K562 (cell line): Measurements from ENCODE around the gene C4A.

Experiments used
- ARNT ChIP-seq, 2 experiments: fragments of 450-650 bp; IDR thresholded peaks; 2 replicates each; pipeline ENCODE4 v1.6.1; 2016; ENCODE audit warnings: mild to moderate bottlenecking in 1 of 2
- CCAR2 ChIP-seq: fragments of 200-400 bp; formaldehyde crosslinking; IDR thresholded peaks from 2 replicates; pipeline ENCODE4 v1.6.1; 2017; ENCODE audit warnings: mild to moderate bottlenecking, low read depth, low read length
- CTBP1 ChIP-seq: fragments of 450-650 bp; IDR thresholded peaks from 2 replicates; pipeline ENCODE4 v1.6.1; 2016; ENCODE audit warnings: borderline replicate concordance
- CTCF ChIP-seq, 3 experiments: IDR thresholded peaks in 2 of 3; conservative IDR thresholded peaks in 1 of 3; 2 replicates each; pipeline ENCODE4 v1.5.1; 2011 to 2012; ENCODE audit warnings: low read length in 3 of 3, mild to moderate bottlenecking in 3 of 3, control low read depth in 2 of 3, improper control_type of control experiment in 1 of 3, inconsistent platforms in 1 of 3, low read depth in 1 of 3, mixed read lengths in 1 of 3, moderate library complexity in 1 of 3; ENCODE audit not compliant: insufficient read depth in 2 of 3
- GABPA ChIP-seq: fragments of 200-800 bp; sonication (Bioruptor generic); conservative IDR thresholded peaks from 2 replicates; pipeline ENCODE4 v1.6.1; 2016; ENCODE audit warnings: low read depth, missing genetic modification characterization, missing compliant biosample characterization
- ILK ChIP-seq: fragments of 450-650 bp; IDR thresholded peaks from 2 replicates; pipeline ENCODE4 v1.6.1; 2016; ENCODE audit warnings: missing genetic modification characterization, low read depth, mild to moderate bottlenecking, missing compliant biosample characterization, moderate library complexity, borderline replicate concordance
- MEF2A ChIP-seq: IDR thresholded peaks from 2 replicates; pipeline ENCODE4 v1.6.1; 2011; ENCODE audit warnings: low read depth, mild to moderate bottlenecking, low read length, moderate library complexity; ENCODE audit not compliant: control insufficient read depth
- PHB ChIP-seq: fragments of 250-450 bp; sonication (Bioruptor Pico); IDR thresholded peaks from 2 replicates; pipeline ENCODE4 v1.5.0; 2021
- POLR2A ChIP-seq: fragments of 450-650 bp; conservative IDR thresholded peaks from 2 replicates; pipeline ENCODE4 v1.6.1; 2016
- PTTG1 ChIP-seq: fragments of 450-650 bp; IDR thresholded peaks from 2 replicates; pipeline ENCODE4 v1.6.1; 2016; ENCODE audit warnings: low read depth, mild to moderate bottlenecking, missing genetic modification characterization, missing compliant biosample characterization
- SNAPC5 ChIP-seq: fragments of 250-450 bp; sonication (Bioruptor Pico); IDR thresholded peaks from 2 replicates; pipeline ENCODE4 v1.8.0; 2021; ENCODE audit warnings: moderate library complexity, mild to moderate bottlenecking, inconsistent platforms
- TARDBP ChIP-seq: fragments of 450-650 bp; IDR thresholded peaks from 2 replicates; pipeline ENCODE4 v1.6.1; 2016
- ZNF407 ChIP-seq: fragments of 450-650 bp; IDR thresholded peaks from 2 replicates; pipeline ENCODE4 v1.6.1; 2016; ENCODE audit warnings: low read depth
- TF ChIP-seq, protein P1 (sequence below): sonication (generic); formaldehyde crosslinking; IDR thresholded peaks from 2 replicates; pipeline ENCODE4 v1.8.0; 2022; ENCODE audit warnings: mild to moderate bottlenecking, missing genetic modification reagents, borderline replicate concordance

GRCh38 chr6:31958412-31958740 lies 23.5 kb upstream of the C4A start:
- TF ChIP-seq, protein P1, sequence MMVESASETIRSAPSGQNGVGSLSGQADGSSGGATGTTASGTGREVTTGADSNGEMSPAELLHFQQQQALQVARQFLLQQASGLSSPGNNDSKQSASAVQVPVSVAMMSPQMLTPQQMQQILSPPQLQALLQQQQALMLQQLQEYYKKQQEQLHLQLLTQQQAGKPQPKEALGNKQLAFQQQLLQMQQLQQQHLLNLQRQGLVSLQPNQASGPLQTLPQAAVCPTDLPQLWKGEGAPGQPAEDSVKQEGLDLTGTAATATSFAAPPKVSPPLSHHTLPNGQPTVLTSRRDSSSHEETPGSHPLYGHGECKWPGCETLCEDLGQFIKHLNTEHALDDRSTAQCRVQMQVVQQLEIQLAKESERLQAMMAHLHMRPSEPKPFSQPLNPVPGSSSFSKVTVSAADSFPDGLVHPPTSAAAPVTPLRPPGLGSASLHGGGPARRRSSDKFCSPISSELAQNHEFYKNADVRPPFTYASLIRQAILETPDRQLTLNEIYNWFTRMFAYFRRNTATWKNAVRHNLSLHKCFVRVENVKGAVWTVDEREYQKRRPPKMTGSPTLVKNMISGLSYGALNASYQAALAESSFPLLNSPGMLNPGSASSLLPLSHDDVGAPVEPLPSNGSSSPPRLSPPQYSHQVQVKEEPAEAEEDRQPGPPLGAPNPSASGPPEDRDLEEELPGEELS, result no peak
- TF ChIP-seq CTCF (IDR thresholded peaks at IDR 0.05 in 2 of 3, conservative IDR thresholded peaks at IDR 0.05 in 1 of 3; ENCODE audit: insufficient read depth in 2 of 3, low read depth in 1 of 3, low read length in 3 of 3), result no peak
- TF ChIP-seq TARDBP, result no peak
- no peak for TF ChIP-seq MEF2A
- TF ChIP-seq ZNF407, result no peak
- TF ChIP-seq ARNT (IDR thresholded peaks at IDR 0.05), result no peak
- TF ChIP-seq ILK (tag), result no peak
- no peak for TF ChIP-seq CTBP1
- TF ChIP-seq PTTG1 (tag), result no peak
- no peak for TF ChIP-seq GABPA
- no peak for TF ChIP-seq POLR2A
- TF ChIP-seq CCAR2, result no peak
- no peak for TF ChIP-seq PHB (CRISPR knock-in tag)
- TF ChIP-seq SNAPC5 (CRISPR knock-in tag), result no peak
